Suprapubic skin (tissue), 3 donors: ENCODE data around the gene CAMTA1.

Source experiments
- POLR2AphosphoS5 ChIP-seq, 3 donors: sonication (generic); formaldehyde crosslinking; IDR thresholded peaks; one replicate each; pipeline ENCODE4 v1.6.1; 2017; ENCODE audit warnings: antibody characterized with exemption in 3 of 3
- TF ChIP-seq, protein P1 (sequence below), 2 donors: fragments of 200-600 bp in 1 of 2; fragments of 450-650 bp in 1 of 2; sonication (generic) in 1 of 2; IDR thresholded peaks; one replicate each; pipeline ENCODE4 v1.5.1; 2016 to 2019; ENCODE audit warnings: antibody characterized with exemption in 2 of 2, mild to moderate bottlenecking in 1 of 2, moderate library complexity in 1 of 2

DNA sequence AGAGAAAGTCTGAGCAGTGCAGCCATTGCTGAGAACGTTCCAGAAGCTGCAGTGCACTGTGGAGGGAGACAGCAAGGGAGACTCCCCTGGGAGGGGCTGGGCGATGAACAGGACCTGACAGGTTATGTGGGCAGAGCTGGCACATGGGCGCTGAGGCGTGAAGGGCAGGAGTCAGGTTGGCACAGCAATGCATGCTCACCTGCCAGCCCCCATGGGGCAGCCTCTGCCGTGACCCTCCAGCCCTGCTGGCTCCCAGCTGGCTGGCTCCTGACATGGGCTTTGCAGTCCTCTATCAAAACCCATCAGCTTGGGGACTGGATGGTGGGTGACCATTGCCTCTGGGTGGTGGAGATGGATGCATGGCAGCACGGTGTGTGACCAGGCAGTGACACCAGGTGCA, 300.3 kb downstream of the CAMTA1 start:
- TF ChIP-seq POLR2AphosphoS5 (IDR thresholded peaks at IDR 0.05) = no peak
- TF ChIP-seq, protein P1, sequence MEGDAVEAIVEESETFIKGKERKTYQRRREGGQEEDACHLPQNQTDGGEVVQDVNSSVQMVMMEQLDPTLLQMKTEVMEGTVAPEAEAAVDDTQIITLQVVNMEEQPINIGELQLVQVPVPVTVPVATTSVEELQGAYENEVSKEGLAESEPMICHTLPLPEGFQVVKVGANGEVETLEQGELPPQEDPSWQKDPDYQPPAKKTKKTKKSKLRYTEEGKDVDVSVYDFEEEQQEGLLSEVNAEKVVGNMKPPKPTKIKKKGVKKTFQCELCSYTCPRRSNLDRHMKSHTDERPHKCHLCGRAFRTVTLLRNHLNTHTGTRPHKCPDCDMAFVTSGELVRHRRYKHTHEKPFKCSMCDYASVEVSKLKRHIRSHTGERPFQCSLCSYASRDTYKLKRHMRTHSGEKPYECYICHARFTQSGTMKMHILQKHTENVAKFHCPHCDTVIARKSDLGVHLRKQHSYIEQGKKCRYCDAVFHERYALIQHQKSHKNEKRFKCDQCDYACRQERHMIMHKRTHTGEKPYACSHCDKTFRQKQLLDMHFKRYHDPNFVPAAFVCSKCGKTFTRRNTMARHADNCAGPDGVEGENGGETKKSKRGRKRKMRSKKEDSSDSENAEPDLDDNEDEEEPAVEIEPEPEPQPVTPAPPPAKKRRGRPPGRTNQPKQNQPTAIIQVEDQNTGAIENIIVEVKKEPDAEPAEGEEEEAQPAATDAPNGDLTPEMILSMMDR (IDR thresholded peaks at IDR 0.05) = no peak
